GM08714 (cell line): ENCODE data around the gene USP21.

Experiments
- H3K4me3 ChIP-seq: fragments of 200-500 bp; sonication (Bioruptor generic); 2 replicates; pipeline ENCODE4 v1.5.1; 2014; ENCODE audit warnings: mild to moderate bottlenecking, low read length, inconsistent platforms
- ZNF274 ChIP-seq: IDR thresholded peaks from 2 replicates; pipeline ENCODE4 v1.6.1; 2012; ENCODE audit warnings: mild to moderate bottlenecking, low read depth, low read length

Gene USP21

GRCh38 chr1:161190962-161191521 is 31.7 kb downstream of the USP21 start:
- H3K4me3 ChIP-seq = no peak overlapping the region
- TF ChIP-seq ZNF274 = no peak

GRCh38 chr1:161191971-161192370 is 32.7 kb downstream of the USP21 start:
- TF ChIP-seq ZNF274 = no peak
- H3K4me3 ChIP-seq = no peak overlapping the region

- no peak for TF ChIP-seq ZNF274
- no peak overlapping the region for H3K4me3 ChIP-seq
Measured at GRCh38 chr1:161192476-161193465, 33.5 kb downstream of the USP21 start.

GRCh38 chr1:161193561-161194235 is 34.4 kb downstream of the USP21 start:
- TF ChIP-seq ZNF274 = no peak
- H3K4me3 ChIP-seq = no peak overlapping the region

GRCh38 chr1:161195171-161195570 is 35.9 kb downstream of the USP21 start:
- TF ChIP-seq ZNF274 = no peak
- H3K4me3 ChIP-seq = no peak overlapping the region

GRCh38 chr1:161196111-161196510 is 36.8 kb downstream of the USP21 start:
- H3K4me3 ChIP-seq = no peak overlapping the region

GRCh38 chr1:161196521-161197451 is 37.5 kb downstream of the USP21 start:
- H3K4me3 ChIP-seq = no peak overlapping the region
- no peak for TF ChIP-seq ZNF274

More at GRCh38 chr1:161196111-161196510, 36.8 kb downstream of the USP21 start:
- no peak for TF ChIP-seq ZNF274

- TF ChIP-seq ZNF274 = no peak
- no peak overlapping the region for H3K4me3 ChIP-seq
Measured at GRCh38 chr1:161197560-161198193, 38.4 kb downstream of the USP21 start.

GRCh38 chr1:161198194-161198896 is 39.0 kb downstream of the USP21 start:
- H3K4me3 ChIP-seq = no peak overlapping the region
- no peak for TF ChIP-seq ZNF274

GRCh38 chr1:161198897-161199431 is 39.7 kb downstream of the USP21 start, which contains the start of gene ADAMTS4:
TSS of gene ADAMTS4 (minus strand) at chr1:161199054. CDS start at chr1:161198627, 427 bp downstream.
- TF ChIP-seq ZNF274 = no peak
- H3K4me3 ChIP-seq = no peak within 1 kb of the TSS

GRCh38 chr1:161199506-161200139 is 40.3 kb downstream of the USP21 start:
- no peak for TF ChIP-seq ZNF274
- H3K4me3 ChIP-seq = no peak overlapping the region
